ENCODE measurements around the gene FGF14.

- no peak for TF ChIP-seq CTCF (IDR thresholded peaks at IDR 0.05)
- TF ChIP-seq POLR2AphosphoS5 (IDR thresholded peaks at IDR 0.05), result no peak
Measured at GRCh38 chr13:101915331-101915730, 486.5 kb downstream of the FGF14 start.
